ENCODE measurements around the gene KCNH5.

DNA sequence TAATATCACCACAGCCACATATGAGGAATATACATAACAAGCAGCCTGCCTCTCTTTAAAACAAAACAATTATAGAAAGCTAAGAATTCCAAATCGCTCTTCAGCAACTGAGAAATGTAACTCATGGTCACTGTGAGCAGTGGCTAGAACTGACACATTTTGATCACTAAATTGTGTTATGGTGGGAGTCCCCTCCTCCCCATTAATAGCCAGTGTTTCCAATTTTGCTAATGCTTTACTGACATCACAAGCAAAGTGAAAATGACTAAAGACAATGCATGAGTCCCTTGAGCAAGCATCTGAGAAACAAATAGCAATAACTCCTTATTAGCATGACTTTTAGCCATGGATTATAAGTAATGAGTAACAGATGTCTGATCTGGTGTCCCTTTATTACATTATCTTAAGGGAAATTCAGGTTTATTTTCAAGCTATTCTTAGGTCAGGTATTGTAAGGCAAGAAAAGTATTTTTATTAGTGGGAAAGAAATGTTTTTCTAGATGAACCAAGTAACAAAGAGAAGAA lies 148.3 kb downstream of the KCNH5 start:
- TF ChIP-seq, protein P1, sequence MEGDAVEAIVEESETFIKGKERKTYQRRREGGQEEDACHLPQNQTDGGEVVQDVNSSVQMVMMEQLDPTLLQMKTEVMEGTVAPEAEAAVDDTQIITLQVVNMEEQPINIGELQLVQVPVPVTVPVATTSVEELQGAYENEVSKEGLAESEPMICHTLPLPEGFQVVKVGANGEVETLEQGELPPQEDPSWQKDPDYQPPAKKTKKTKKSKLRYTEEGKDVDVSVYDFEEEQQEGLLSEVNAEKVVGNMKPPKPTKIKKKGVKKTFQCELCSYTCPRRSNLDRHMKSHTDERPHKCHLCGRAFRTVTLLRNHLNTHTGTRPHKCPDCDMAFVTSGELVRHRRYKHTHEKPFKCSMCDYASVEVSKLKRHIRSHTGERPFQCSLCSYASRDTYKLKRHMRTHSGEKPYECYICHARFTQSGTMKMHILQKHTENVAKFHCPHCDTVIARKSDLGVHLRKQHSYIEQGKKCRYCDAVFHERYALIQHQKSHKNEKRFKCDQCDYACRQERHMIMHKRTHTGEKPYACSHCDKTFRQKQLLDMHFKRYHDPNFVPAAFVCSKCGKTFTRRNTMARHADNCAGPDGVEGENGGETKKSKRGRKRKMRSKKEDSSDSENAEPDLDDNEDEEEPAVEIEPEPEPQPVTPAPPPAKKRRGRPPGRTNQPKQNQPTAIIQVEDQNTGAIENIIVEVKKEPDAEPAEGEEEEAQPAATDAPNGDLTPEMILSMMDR (IDR thresholded peaks at IDR 0.05; ENCODE audit: low read length) = no peak
- TF ChIP-seq EZH2 (IDR thresholded peaks at IDR 0.05; ENCODE audit: borderline replicate concordance, low read length) = no peak
